ENCODE measurements around the gene NOTCH1. TPM values are rescaled to one million over a fixed set of nuclear protein-coding genes. Genes with fewer than 3 reads are reported as not detected.
A peak's percentile ranks its signal among the peaks of the same experiment; 100 is the strongest.

NOTCH1 gene
- total and polyA plus RNA-seq, 2 of the 8 experiments (the other 6 are each of a cell fraction or from before 2014, with no cell fraction given), result 6.9 to 55.6 TPM

- H4K8ac ChIP-seq (ENCODE audit: extremely low read depth, insufficient read depth, low read length), result no peak overlapping the region; the same call in 1 of the 2 replicates
- no peak overlapping the region for H3K14ac ChIP-seq (ENCODE audit: insufficient read length)
- peaks cover 0 to 2% of the 10 kb centered on the region in 2 experiments for H4K20me1 ChIP-seq (replicated peaks in 1 of 2; ENCODE audit: control insufficient read depth in 1 of 2, insufficient read depth in 2 of 2, low read length in 2 of 2)
- no peak overlapping the region for H3K23ac ChIP-seq (ENCODE audit: insufficient read length)
- no peak overlapping the region for H4K5ac ChIP-seq (ENCODE audit: insufficient read length, low read depth, low read length)
- DNase-seq (ENCODE audit: low read depth in 1 of 2, low spot score in 2 of 2) (no peak), FAIRE-seq (no peak)
- no peak overlapping the region for H3K27ac ChIP-seq (ENCODE audit: low read depth, low read length)
- no peak overlapping the region for H4K91ac ChIP-seq (replicated peaks; ENCODE audit: insufficient read length, low read length)
- H2BK20ac ChIP-seq (ENCODE audit: low read length), result no peak overlapping the region
- H3K79me2 ChIP-seq (ENCODE audit: control insufficient read depth in 1 of 2, insufficient read depth in 2 of 2, low read length in 2 of 2), result no peaks in the 10 kb centered on the region
- H2BK5ac ChIP-seq (ENCODE audit: low read depth, low read length), result no peak overlapping the region
- 0 out of 2 replicates have a peak overlapping the region, but pooled peaks have one; percentile 11 for H2BK12ac ChIP-seq (ENCODE audit: low read depth, low read length)
- H3K9ac ChIP-seq (replicated peaks in 1 of 4; ENCODE audit: extremely low read depth in 1 of 4, low read depth in 3 of 4, low read length in 3 of 4), result no peak overlapping the region
- peaks cover 0 to 23% (median 11%) of the 10 kb centered on the region in 4 experiments; a peak in 6 of 7 replicates for H3K4me1 ChIP-seq (replicated peaks in 1 of 4; ENCODE audit: control insufficient read depth in 3 of 4, insufficient read depth in 4 of 4, low read length in 3 of 4)
- no peak overlapping the region for H3K4ac ChIP-seq (replicated peaks; ENCODE audit: insufficient read length, low read depth, low read length)
- WGBS, 2 experiments (ENCODE audit: extremely low coverage in 1 of 2, insufficient coverage in 1 of 2, insufficient read length in 1 of 2, insufficient replicate concordance in 2 of 2, low coverage in 1 of 2, low lambda C conversion rate in 2 of 2, missing lambda C conversion rate in 1 of 2), result 88% methylated on average over 19 of the region's 23 CpGs; no CpG with 5 or more reads in 1 of the 2 experiments
- no peak overlapping the region for H3K4me3 ChIP-seq (ENCODE audit: extremely low read depth in 1 of 4, insufficient read depth in 2 of 4, low read depth in 3 of 4, low read length in 4 of 4)
- no peaks in the 10 kb centered on the region for H3K36me3 ChIP-seq (ENCODE audit: control insufficient read depth in 2 of 4, insufficient read depth in 4 of 4, low read length in 3 of 4)
- TF ChIP-seq CEBPB (IDR thresholded peaks at IDR 0.05; ENCODE audit: low read depth, low read length), result no peak
- no peak for TF ChIP-seq ZNF274 (IDR thresholded peaks at IDR 0.05; ENCODE audit: borderline replicate concordance, extremely low read depth, low read length)
- TF ChIP-seq CREB1 (IDR thresholded peaks at IDR 0.05), result no peak
- peak; percentile 55; the same call in 1 of the 2 replicates for TF ChIP-seq EGR1 (IDR thresholded peaks at IDR 0.05; ENCODE audit: borderline replicate concordance, low read depth, low read length)
- TF ChIP-seq POU5F1 (IDR thresholded peaks at IDR 0.05; ENCODE audit: low read depth, low read length), result no peak
- peaks cover 0 to 4% (median 0%) of the 10 kb centered on the region in 4 experiments; a peak in 1 of 7 replicates for H3K27me3 ChIP-seq (replicated peaks in 1 of 4; ENCODE audit: control insufficient read depth in 3 of 4, extremely low read depth in 1 of 4, insufficient read depth in 3 of 4, low read length in 3 of 4)
- H3K18ac ChIP-seq (ENCODE audit: extremely low read depth, low read length), result no peak overlapping the region; the same call in 1 of the 2 replicates
- H2AFZ ChIP-seq (ENCODE audit: low read length), result no peak overlapping the region
- no peak overlapping the region for H2BK15ac ChIP-seq (ENCODE audit: low read length)
- POLR2A ChIA-PET (ENCODE audit: partially characterized antibody), result interaction anchor here (0.7 to 1.6 kb wide), 8 partner anchors 11 to 32 kb away, joined by 3 to 6 read pairs (median 4); no protein-coding TSS in a partner anchor
- H3K4me2 ChIP-seq (ENCODE audit: insufficient read depth in 1 of 2, low read depth in 2 of 2, low read length in 2 of 2), result no peak overlapping the region
- H3K56ac ChIP-seq (replicated peaks; ENCODE audit: insufficient read length, low read depth, low read length), result no peak overlapping the region
- no peaks in the 10 kb centered on the region for H3K79me1 ChIP-seq (ENCODE audit: low read depth, low read length)
- H3K23me2 ChIP-seq (ENCODE audit: low read depth, low read length), result no peaks in the 10 kb centered on the region; the same call in 1 of the 2 replicates
- CTCF ChIA-PET (ENCODE audit: partially characterized antibody), result interaction anchor here (0.7 to 4.0 kb wide), 10 partner anchors 10 to 194 kb away, joined by 3 to 15 read pairs (median 3); partner anchors contain the start of gene NOTCH1
- no peak overlapping the region for H2BK120ac ChIP-seq (replicated peaks; ENCODE audit: low read depth, low read length)
- peaks cover 17 to 18% of the 10 kb centered on the region in 2 experiments for H3K9me3 ChIP-seq (ENCODE audit: insufficient read depth in 2 of 2, low read depth in 1 of 2, low read length in 1 of 2)
- H2AK5ac ChIP-seq (ENCODE audit: low read depth, low read length), result no peak overlapping the region
Measured at GRCh38 chr9:136561779-136562178, 15.9 kb upstream of the NOTCH1 start.
